ENCODE data around the gene CLIC5.

CLIC5 gene

GRCh38 chr6:45892196-45892595 is 123.5 kb downstream of the CLIC5 start:
- DNase-seq (ENCODE audit: low read depth), result no peak

- DNase-seq (ENCODE audit: low read depth), result no peak
Measured at GRCh38 chr6:45886776-45887175, 128.9 kb downstream of the CLIC5 start.

DNA sequence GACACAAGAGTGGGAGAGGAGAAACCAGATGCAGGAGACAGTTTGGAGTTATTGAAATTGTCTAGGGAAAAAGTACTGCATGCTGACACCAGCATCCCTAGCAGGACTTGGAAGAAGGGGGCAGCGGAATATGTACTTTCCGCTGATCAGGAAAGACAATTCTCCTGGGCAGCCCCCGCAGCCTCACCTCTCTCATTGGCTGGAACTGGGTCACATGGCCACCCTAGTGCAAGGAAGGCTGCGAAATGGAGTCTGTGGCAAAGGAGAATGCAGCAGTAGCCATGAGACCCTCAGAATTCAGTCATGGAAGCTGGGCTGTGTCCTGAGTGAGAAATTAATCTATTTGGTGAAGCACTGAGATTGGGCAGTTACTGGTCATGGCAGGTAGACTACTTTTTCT is 131.3 kb downstream of the CLIC5 start:
- DNase-seq (ENCODE audit: low read depth), result no peak

DNA sequence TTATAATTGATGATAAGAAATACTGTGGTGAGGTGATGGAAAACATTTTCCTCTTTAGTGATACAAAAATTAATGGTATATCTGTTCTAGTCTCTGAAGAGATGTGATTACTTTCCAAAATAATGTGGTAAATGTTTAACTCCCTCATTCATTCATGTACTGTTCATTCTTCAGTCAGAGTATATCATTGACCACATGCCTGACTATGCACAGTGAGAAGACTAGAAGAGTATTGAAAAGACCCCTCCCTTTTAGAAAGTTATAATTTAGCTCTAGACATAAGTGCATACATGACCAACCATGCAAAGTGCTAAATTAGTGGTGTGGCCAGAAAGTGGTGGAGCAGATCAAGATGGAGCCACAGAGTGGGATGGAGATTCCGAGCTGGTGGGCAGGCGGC is 133.0 kb downstream of the CLIC5 start:
- no peak for DNase-seq (ENCODE audit: low read depth)

GRCh38 chr6:45881705-45882467 is 133.8 kb downstream of the CLIC5 start:
- no peak for DNase-seq (ENCODE audit: low read depth)

DNA sequence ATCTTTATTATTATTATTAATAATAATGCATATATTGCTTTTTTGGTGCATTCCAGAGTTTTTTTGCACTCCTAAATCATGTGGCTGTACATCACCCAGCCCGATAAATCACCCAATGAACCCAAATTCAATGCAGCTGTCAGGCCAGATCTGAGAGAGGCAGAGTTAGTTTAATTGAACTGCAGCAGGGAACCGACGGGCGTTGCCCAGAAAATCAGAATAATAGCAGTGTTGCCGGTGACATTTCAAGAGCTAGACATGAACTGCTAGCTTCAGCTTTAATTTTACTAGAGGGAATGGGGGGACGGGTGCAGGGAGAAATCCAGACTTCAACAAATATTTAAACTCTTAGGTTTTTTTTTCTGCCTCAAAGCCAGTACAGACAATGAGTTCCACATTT is 135.0 kb downstream of the CLIC5 start:
- DNase-seq (ENCODE audit: low read depth), result no peak

DNA sequence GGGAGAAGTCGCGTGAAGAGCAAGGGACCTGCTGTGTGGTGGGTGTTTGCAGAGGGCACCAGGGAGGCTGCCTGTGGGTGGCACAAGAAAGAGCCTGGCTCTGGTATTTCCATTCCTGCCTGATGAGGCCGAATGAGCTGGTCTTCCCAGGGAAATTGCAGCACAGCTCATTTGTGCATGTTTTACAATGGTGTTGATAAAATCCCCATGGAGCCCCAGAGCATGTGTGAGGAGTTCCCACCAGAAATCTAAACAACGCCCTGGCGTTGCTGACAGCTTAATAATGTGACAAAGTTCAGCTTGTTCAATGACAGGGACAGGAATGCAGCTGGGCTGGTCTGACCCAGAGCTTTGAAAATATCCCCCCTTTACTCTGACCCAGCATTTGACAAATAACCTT is 135.5 kb downstream of the CLIC5 start:
- no peak for DNase-seq (ENCODE audit: low read depth)

DNA sequence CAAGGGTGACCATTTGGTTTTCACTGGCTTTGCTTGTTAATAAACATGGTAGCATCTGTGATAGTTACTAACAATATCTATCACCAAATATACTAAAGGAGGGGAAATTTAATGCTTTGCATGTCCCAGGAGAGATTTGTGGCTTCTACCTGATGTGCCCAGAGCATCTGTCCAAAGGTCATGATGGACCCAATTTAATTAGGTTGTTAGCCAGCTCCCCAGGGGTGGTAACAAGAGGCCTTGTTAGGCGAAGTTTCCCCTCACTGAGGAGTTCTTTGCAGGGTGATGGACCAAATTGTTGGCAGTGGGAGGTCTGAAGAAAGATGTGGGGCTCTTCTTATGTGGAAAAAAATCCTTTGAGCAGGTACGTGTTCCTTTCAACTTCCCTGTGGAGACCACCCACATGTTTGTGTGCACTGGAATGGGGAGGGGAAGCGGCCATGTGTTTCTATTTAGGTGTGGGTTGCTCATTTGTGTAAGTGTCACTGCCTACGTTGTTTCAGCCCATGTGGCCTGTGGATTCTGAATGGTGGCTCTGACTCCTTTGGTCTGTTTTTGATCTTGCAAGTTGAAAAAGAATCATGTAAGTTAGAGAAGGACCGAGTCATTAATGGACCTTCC is 137.6 kb downstream of the CLIC5 start:
- no peak for DNase-seq (ENCODE audit: low read depth)

DNA sequence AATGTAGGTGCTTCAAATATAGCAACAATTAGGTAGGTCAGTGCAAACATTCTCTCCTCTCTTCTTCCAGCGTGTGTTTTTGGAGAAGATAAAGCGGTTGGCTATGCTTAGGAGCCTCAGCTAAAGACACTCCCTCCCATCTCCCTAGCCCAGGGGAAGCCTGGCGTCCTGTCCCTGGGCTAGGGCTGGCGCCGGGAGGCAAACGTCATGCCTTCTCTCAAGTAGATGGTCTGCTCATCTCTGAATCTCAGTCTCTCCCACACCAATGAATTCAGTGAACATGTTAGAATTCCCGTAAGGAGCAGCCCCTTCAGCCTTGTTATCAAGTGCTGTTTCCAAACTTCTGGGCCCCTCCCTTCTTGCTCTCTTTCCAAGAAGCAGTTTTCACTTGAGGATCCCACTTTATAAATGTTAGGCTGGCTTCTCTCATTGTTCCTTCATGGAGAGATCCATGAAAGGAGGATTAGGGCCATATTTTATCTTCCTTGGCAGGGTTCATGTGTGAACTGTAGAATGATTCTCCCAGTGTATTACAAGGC is 142.8 kb downstream of the CLIC5 start:
- no peak for DNase-seq (ENCODE audit: low read depth)

- no peak for DNase-seq (ENCODE audit: low read depth)
Measured at GRCh38 chr6:45870531-45870930, 145.1 kb downstream of the CLIC5 start.

DNA sequence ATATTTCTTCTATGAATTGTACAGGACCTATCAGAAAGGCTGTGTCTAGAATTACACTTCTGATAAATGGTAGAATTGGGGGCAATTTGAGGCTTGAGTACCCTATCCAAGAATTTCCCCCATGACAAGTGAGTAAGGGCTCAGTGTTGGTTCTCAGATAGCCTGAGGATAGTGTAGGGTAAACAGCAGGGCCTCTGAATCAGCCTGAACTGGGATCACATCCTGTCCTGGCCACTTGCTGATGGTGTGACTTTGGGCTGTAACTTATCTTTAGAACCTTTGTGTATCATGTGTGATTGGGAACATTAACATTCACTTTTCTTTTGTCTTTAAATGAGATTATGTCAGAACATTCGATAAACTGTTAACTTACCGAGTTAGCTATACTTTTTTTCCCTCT is 151.0 kb downstream of the CLIC5 start:
- DNase-seq (ENCODE audit: low read depth), result no peak

- DNase-seq (ENCODE audit: low read depth), result no peak
Measured at GRCh38 chr6:45858691-45859090, 157.0 kb downstream of the CLIC5 start.

DNA sequence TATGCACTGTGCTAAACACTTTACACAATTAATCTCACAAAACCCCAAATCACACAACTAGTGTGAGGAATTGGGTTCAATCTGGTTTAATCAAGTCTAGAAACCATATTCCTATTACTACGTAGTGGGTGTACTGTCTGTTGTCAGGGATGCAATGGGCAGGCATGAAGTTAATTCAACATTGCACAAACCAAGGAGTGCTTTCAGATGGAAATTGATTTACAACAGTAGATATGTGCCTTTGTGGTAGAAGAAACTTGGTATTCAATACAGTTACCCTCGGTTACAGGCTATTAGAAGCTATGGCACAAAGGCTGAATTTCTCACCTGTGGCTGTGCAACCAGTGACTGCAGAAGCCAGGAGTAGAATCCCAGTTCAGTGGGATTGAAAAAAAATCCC is 157.8 kb downstream of the CLIC5 start:
- DNase-seq (ENCODE audit: low read depth), result no peak

DNA sequence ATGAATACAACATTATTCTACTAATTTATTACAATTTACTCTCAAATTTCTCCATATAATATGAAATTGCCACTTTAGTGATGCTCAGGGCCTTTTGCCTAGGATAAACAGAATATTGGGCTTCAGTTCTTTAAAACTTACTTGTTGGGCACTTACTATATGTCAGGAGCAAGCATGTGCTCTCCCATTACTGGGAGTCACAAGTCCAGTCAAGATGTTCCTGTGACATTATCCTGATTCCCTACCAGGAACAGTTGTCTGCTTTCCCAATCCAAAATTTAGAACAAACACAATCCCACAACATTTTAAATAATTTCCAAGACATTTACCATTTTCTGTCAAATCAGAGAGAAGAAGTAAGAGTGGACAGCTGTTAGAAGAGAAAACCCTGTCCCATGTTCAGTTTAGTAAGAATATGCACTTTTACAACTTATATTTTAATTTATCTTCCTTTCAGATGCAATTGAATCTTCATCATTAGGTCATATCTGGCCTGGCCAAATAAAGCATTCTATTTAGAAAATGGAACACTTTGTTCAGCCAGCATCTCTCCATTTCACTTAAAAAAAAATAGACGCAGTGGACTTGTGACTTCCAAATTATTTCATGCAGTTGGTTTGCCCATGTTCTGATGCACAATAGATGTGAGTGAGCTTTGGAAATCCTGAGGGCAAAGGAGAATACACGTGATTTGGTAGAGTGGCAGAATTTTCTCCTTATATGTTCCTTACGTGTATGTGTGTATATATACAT is 159.8 kb downstream of the CLIC5 start:
- no peak for DNase-seq (ENCODE audit: low read depth)

GRCh38 chr6:45854149-45854742 is 161.4 kb downstream of the CLIC5 start:
- no peak for DNase-seq (ENCODE audit: low read depth)

DNA sequence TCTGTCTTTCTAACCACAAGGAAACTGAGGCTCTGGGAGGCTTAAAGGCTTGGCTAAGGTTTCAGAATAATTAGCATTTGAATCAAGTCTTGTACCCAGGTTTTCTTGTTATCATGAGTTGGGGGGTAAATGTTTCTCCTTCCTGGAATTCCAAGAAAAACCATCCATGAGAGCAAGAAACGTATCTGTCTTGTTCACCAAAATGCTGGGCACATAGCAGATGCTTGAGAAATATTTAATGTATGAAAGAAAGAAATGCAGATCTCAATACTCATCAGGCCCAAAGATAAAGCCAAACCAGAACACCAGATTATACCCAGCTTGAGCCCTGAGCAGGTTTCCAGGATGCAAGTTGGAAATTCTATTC is 164.6 kb downstream of the CLIC5 start:
- no peak for DNase-seq (ENCODE audit: low read depth)

- DNase-seq (ENCODE audit: low read depth), result no peak
Measured at GRCh38 chr6:45850378-45851033, 165.2 kb downstream of the CLIC5 start.

- no peak for DNase-seq (ENCODE audit: low read depth)
Measured at GRCh38 chr6:45845567-45845966, 170.1 kb downstream of the CLIC5 start.

DNA sequence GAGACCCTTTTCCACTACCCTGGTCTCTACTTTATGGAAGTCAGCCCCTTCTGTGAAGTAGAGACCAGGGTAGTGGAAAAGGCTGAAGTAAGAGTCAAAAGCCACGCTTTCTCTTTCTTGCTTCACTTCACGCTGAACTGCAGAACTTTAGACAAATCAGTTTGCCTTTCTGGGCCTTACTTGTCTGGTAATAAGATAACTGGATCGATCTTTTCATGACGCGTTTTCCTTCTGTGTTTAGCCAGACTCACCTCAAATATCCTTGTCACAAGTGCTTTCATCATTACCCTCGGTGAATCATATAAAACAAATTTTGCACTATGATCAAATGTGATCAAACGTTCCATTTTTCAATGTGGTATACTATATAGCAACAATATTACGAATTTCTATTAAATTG is 170.7 kb downstream of the CLIC5 start:
- no peak for DNase-seq (ENCODE audit: low read depth)

DNA sequence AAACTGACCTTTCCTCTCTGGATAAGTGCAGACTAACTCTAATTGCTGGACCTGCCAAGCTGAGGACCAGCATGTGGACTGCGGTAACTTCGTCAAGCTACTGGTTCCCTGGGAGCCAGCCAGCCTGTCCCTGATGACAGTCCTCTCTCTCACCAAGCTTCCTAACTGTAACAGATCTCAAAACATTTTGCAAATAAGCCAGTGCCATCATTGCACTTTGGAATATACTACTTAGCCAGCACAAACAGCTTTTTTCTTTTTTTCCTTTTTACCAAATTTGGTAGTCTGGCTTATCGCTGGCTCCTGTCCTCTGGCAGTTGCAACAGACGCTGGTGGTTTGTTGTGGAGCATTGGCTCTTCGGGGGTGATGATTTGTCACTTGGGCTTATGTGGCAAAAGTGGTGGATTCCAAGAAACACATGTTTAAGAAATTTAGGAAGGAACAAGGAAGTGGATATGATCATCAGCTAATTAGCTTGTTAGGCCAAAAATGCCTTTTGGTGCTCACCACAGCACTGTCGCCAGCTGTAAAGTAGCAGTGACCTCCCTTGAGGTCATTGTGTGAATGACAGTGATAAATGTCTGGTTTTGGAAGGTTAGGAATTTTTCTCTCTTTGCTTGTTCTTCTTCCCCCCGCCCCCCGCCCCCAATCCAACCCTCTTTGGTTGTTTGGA is 171.7 kb downstream of the CLIC5 start:
- DNase-seq (ENCODE audit: low read depth), result no peak

DNA sequence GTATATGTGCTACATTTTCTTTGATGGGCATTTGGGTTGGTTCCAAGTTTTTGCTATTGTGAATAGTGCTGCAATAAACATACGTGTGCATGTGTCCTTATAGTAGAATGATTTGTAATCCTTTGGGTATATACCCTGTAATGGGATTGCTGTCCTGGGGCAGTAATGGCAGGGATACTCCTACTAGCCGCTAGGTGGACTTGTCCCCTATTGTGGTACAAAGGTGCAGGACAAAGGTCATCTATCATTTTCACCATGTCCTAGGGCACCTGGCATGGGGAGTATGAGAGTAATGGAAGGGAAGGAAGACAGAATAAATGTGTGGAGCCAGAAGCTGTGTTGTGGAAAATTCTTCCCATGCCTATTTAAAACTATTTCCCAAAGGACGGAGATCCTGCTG is 174.6 kb downstream of the CLIC5 start:
- DNase-seq (ENCODE audit: low read depth), result no peak

GRCh38 chr6:45838996-45839395 is 176.7 kb downstream of the CLIC5 start:
- DNase-seq (ENCODE audit: low read depth), result no peak
